CD4-positive, alpha-beta T cell (primary cell): ENCODE measurements around the gene KLHL35. TPM values are rescaled to one million over a fixed set of nuclear protein-coding genes. Genes with fewer than 3 reads are reported as not detected.

Experiments used
- ATAC-seq: fragments of 200-7000 bp; cut with Tn5 transposase; one replicate; pipeline ENCODE4 v1.10.0; 2022; ENCODE audit warnings: mild to moderate bottlenecking; ENCODE audit not compliant: poor library complexity
- CTCF ChIA-PET: fragments of 350-600 bp; sonication (Branson Sonifier 250); formaldehyde crosslinking; loops from one replicate; lab custom pipeline; 2021; ENCODE audit warnings: antibody characterized with exemption, inconsistent platforms; lab: Charles Lee
- POLR2A ChIA-PET: fragments of 350-600 bp; sonication (Branson Sonifier 250); formaldehyde crosslinking; loops from one replicate; lab custom pipeline; 2021; ENCODE audit warnings: antibody characterized with exemption, inconsistent platforms; lab: Charles Lee
- DNase-seq, 14 experiments: peaks; one replicate each; pipeline ENCODE4 v3.0.0-alpha.2; 2013 to 2020; ENCODE audit warnings: mixed read lengths in 2 of 14
- H3K27ac ChIP-seq, 2 donors: one replicate each; pipeline versions ENCODE4 v1.5.1 to v1.7.0; 2013; ENCODE audit warnings: low read length in 2 of 2, low read depth in 1 of 2, mild to moderate bottlenecking in 1 of 2
- H3K27me3 ChIP-seq, 2 experiments: 1 replicate in 1 of 2; 2 replicates in 1 of 2; pipeline versions ENCODE4 v1.6.1 to v1.7.0; 2013; ENCODE audit warnings: low read length in 2 of 2, control low read depth in 1 of 2, mild to moderate bottlenecking in 1 of 2, moderate library complexity in 1 of 2; ENCODE audit not compliant: insufficient read depth in 2 of 2, control insufficient read depth in 1 of 2
- H3K36me3 ChIP-seq: one replicate; pipeline ENCODE4 v1.6.1; 2013; ENCODE audit warnings: low read length, control low read depth; ENCODE audit not compliant: insufficient read depth
- H3K4me1 ChIP-seq: one replicate; pipeline ENCODE4 v1.6.1; 2013; ENCODE audit warnings: low read length, control low read depth; ENCODE audit not compliant: insufficient read depth
- H3K4me3 ChIP-seq: one replicate; pipeline ENCODE4 v1.5.1; 2013; ENCODE audit warnings: mild to moderate bottlenecking, low read length, moderate library complexity
- H3K9me3 ChIP-seq, 2 experiments: 1 replicate in 1 of 2; 2 replicates in 1 of 2; pipeline versions ENCODE4 v1.6.1 to v1.7.0; 2013; ENCODE audit warnings: low read length in 2 of 2, mild to moderate bottlenecking in 2 of 2, control low read depth in 1 of 2, moderate library complexity in 1 of 2; ENCODE audit not compliant: control insufficient read depth in 1 of 2, insufficient read depth in 1 of 2
- H3K27ac Mint-ChIP-seq: one replicate; pipeline ENCODE4 v1.8.0; 2020; ENCODE audit warnings: mixed read lengths
- H3K27me3 Mint-ChIP-seq: one replicate; pipeline ENCODE4 v1.8.0; 2021; ENCODE audit warnings: mixed read lengths
- H3K36me3 Mint-ChIP-seq: one replicate; pipeline ENCODE4 v1.8.0; 2021; ENCODE audit warnings: low read depth, mixed read lengths
- H3K4me1 Mint-ChIP-seq: one replicate; pipeline ENCODE4 v1.8.0; 2021; ENCODE audit warnings: low read depth, mixed read lengths
- H3K4me3 Mint-ChIP-seq: one replicate; pipeline ENCODE4 v1.8.0; 2020; ENCODE audit warnings: mild to moderate bottlenecking, mixed read lengths
- H3K9me3 Mint-ChIP-seq: one replicate; pipeline ENCODE4 v1.8.0; 2020; ENCODE audit warnings: mixed read lengths
- CTCF ChIP-seq: fragments of 200-600 bp; IDR thresholded peaks from one replicate; pipeline ENCODE4 v1.8.0; 2022; ENCODE audit warnings: antibody characterized with exemption, mild to moderate bottlenecking
- intact Hi-C, 2 experiments: fragments of 100-400 bp; cut with DNase I in 1 of 2; cut with micrococcal nuclease in 1 of 2; formaldehyde crosslinking; loops; one replicate each; pipeline versions ENCODE4 v1.15.1 to v1.9.0; 2023 to 2025; cut with DNase I, micrococcal nuclease
- total RNA-seq, 174 experiments: library from RNA in 2 of 174; stranded (reverse) in 2 of 174; gene quantifications; one replicate each; pipeline ENCODE4 v1.2.3 and lab custom pipeline; 2021 to 2026

KLHL35 gene
- total RNA-seq, 2 experiments from 2014 or later: 0.33 to 0.81 TPM

- CTCF ChIA-PET: interaction anchor here (1.1 kb wide), 1 partner anchor 12 kb away, joined by 3 read pairs; no protein-coding TSS in a partner anchor
- ATAC-seq (no peak), DNase-seq (no peak)
- Histone ChIP-seq H3K4me3 (no peak overlapping the region), H3K4me1 (peaks cover 16% of the 10 kb centered on the region), H3K9me3 (no peaks in the 10 kb centered on the region), H3K27me3 (no peaks in the 10 kb centered on the region), H3K27ac (no peak overlapping the region), H3K36me3 (no peaks in the 10 kb centered on the region)
- no peak overlapping the region for H3K4me3 Mint-ChIP-seq
- H3K4me1 Mint-ChIP-seq: peaks cover 8% of the 10 kb centered on the region
- POLR2A ChIA-PET: no interaction called here
- no peak for TF ChIP-seq CTCF
- H3K9me3 Mint-ChIP-seq: no peaks in the 10 kb centered on the region
- H3K27ac Mint-ChIP-seq: no peak overlapping the region
- no peaks in the 10 kb centered on the region for H3K27me3 Mint-ChIP-seq
- intact Hi-C loops: no loop called here
- no peaks in the 10 kb centered on the region for H3K36me3 Mint-ChIP-seq
Measured at GRCh38 chr11:75480185-75481175, 47.5 kb upstream of the KLHL35 start.

GRCh38 chr11:75479597-75480145 is 46.7 kb upstream of the KLHL35 start:
- peak overlapping the region; percentile 4 for H3K27ac Mint-ChIP-seq
- Histone ChIP-seq H3K27me3 (no peaks in the 10 kb centered on the region), H3K4me1 (peaks cover 22% of the 10 kb centered on the region), H3K27ac (no peak overlapping the region), H3K4me3 (no peak overlapping the region), H3K36me3 (no peaks in the 10 kb centered on the region), H3K9me3 (no peaks in the 10 kb centered on the region)
- no peak for DNase-seq
- H3K36me3 Mint-ChIP-seq: no peaks in the 10 kb centered on the region
- intact Hi-C loops: no loop called here
- H3K27me3 Mint-ChIP-seq: no peaks in the 10 kb centered on the region
- no peak for TF ChIP-seq CTCF
- ATAC-seq: no peak
- no peak overlapping the region for H3K4me3 Mint-ChIP-seq
- H3K9me3 Mint-ChIP-seq: no peaks in the 10 kb centered on the region
- POLR2A ChIA-PET: no interaction called here
- peaks cover 16% of the 10 kb centered on the region for H3K4me1 Mint-ChIP-seq
- CTCF ChIA-PET: interaction anchor here (1.1 kb wide), 1 partner anchor 13 kb away, joined by 3 read pairs; no protein-coding TSS in a partner anchor

- Mint-ChIP-seq H3K27me3 (no peaks in the 10 kb centered on the region), H3K27ac (no peak overlapping the region), H3K4me3 (no peak overlapping the region), H3K4me1 (peaks cover 16% of the 10 kb centered on the region), H3K9me3 (no peaks in the 10 kb centered on the region), H3K36me3 (no peaks in the 10 kb centered on the region)
- no peak for ATAC-seq
- ChIA-PET POLR2A (no interaction called here), CTCF (no interaction called here)
- H3K9me3 ChIP-seq: no peaks in the 10 kb centered on the region
- H3K27me3 ChIP-seq: no peaks in the 10 kb centered on the region
- DNase-seq: no peak
- TF ChIP-seq CTCF: no peak
- peaks cover 1% of the 10 kb centered on the region for H3K36me3 ChIP-seq
- intact Hi-C loops: no loop called here
- no peak overlapping the region for H3K27ac ChIP-seq
- H3K4me3 ChIP-seq: no peak overlapping the region
- H3K4me1 ChIP-seq: peaks cover 22% of the 10 kb centered on the region
Measured at GRCh38 chr11:75478783-75479596, 46.0 kb upstream of the KLHL35 start.
